Stomach (tissue), 4 donors: ENCODE results near the gene CIAO3.

ENCODE experiments used
- CTCF ChIP-seq, 7 experiments: fragments of 450-650 bp in 4 of 7; fragments of 200-600 bp in 3 of 7; sonication (generic) in 3 of 7; IDR thresholded peaks; one replicate each; pipeline ENCODE4 v1.5.1; 2016 to 2019; ENCODE audit warnings: antibody characterized with exemption in 7 of 7, control low read depth in 2 of 7, mild to moderate bottlenecking in 1 of 7
- EP300 ChIP-seq: sonication (generic); formaldehyde crosslinking; IDR thresholded peaks from one replicate; pipeline ENCODE4 v1.6.1; 2017; ENCODE audit warnings: antibody characterized with exemption

- TF ChIP-seq EP300 (no peak), CTCF (IDR thresholded peaks at IDR 0.05) (no peak)
Measured at GRCh38 chr16:693364-693763, 47.4 kb downstream of the CIAO3 start.
